ENCODE data around the gene CATSPERD.
"Not testable (repeated sequence)": the region's sequence is repeated elsewhere in the genome, so short reads cannot be mapped to it uniquely, and the experiment has no call there.

The CATSPERD gene

DNA sequence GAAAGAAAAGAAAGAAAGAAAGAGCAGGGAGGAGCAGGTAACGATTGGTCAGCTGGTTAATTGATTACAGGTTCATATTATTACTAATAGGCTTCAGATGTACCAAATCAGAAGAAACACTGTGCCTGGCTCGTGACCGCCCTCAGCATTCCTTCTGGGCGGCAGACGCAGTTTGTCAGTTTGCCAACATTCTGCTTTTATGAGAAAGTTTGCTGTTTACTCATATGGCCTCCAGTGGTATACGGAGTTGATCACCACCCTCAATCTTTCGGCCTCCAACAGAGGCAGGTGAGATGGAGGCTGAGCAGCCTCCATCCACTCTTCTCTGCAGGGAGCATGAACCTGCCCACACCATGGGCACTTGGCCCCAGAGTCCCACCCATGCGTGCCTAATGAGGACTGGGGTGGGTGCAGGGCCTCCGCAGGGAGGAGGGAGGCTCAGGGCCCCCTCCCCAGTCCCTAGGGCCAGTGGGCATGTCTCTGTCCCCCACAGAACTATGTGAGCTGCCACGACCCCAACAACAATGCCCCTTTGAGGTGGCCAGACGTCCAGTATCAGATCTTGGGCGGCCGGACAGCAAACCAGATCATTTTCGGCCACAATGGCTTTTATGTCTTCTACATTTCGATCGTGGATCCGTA is 55.4 kb downstream of the CATSPERD start:
- Histone ChIP-seq H3K9ac (ENCODE audit: low read length) (no peak overlapping the region), H4K8ac (ENCODE audit: low read depth, low read length) (no peak overlapping the region), H2AFZ (ENCODE audit: insufficient read depth, low read length, poor library complexity) (no peak overlapping the region), H3K27me3 (ENCODE audit: insufficient read depth, low read length) (peaks cover 2% of the 10 kb centered on the region), H3K23ac (ENCODE audit: low read length) (no peak overlapping the region), H3K79me2 (ENCODE audit: control insufficient read depth, insufficient read depth, low read length, poor library complexity) (no peaks in the 10 kb centered on the region), H3K4me1 (ENCODE audit: control insufficient read depth in 1 of 2, insufficient read depth in 2 of 2, low read length in 2 of 2) (no peaks in the 10 kb centered on the region), H3K4ac (ENCODE audit: low read depth, low read length) (no peak overlapping the region), H2BK120ac (ENCODE audit: insufficient read depth, low read length, poor library complexity) (no peak overlapping the region), H3K9me3 (ENCODE audit: insufficient read depth, low read depth, low read length) (peaks cover 2% of the 10 kb centered on the region), H4K91ac (ENCODE audit: low read depth, low read length) (no peak overlapping the region), H3K36me3 (ENCODE audit: control insufficient read depth in 1 of 2, insufficient read depth in 2 of 2, low read length in 2 of 2) (no peaks in the 10 kb centered on the region), H2AK5ac (ENCODE audit: low read length) (no peak overlapping the region), H2BK12ac (ENCODE audit: low read length) (no peak overlapping the region), H3K79me1 (ENCODE audit: low read length) (no peaks in the 10 kb centered on the region), H3K4me2 (ENCODE audit: low read length) (no peak overlapping the region), H3K14ac (ENCODE audit: low read length) (no peak overlapping the region), H2BK5ac (ENCODE audit: low read depth, low read length, poor library complexity) (no peak overlapping the region), H3K27ac (ENCODE audit: low read depth, low read length) (no peak overlapping the region), H4K12ac (ENCODE audit: low read depth, low read length) (no peak overlapping the region), H3K4me3 (ENCODE audit: low read depth, low read length) (no peak overlapping the region), H3K18ac (ENCODE audit: low read length) (no peak overlapping the region)
- DNase-seq, result peak; percentile 41 to 75
- WGBS (ENCODE audit: extremely low coverage, insufficient coverage, insufficient read length), result no CpG with 5 or more reads among the region's 17 CpGs

DNA sequence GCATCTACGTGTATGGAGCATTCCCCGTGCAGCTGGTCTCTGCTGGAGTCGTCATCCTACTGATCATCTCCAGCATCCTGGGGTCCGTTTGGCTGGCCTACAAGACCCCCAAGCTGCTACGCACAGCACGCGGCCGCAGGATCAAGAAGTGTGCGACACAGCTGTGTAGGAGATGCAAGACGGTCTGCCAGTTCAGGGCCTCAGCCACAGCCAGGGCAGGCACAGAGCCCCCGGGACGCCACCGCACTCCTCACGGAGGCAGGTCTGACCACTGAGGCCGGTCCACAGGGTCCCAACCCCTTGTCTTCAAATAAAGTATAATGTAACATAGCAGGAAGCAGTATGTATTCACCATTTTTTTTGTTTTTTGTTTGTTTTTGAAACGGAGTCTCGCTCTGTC is 58.0 kb downstream of the CATSPERD start:
- H3K9ac ChIP-seq (ENCODE audit: low read length), result no peak overlapping the region
- H3K79me2 ChIP-seq (ENCODE audit: control insufficient read depth, insufficient read depth, low read length, poor library complexity), result no peaks in the 10 kb centered on the region
- no peak overlapping the region for H2AFZ ChIP-seq (ENCODE audit: insufficient read depth, low read length, poor library complexity)
- no peak overlapping the region for H3K14ac ChIP-seq (ENCODE audit: low read length)
- H2BK12ac ChIP-seq (ENCODE audit: low read length), result no peak overlapping the region
- no peaks in the 10 kb centered on the region for H3K4me1 ChIP-seq (ENCODE audit: control insufficient read depth in 1 of 2, insufficient read depth in 2 of 2, low read length in 2 of 2)
- no peak overlapping the region for H2AK5ac ChIP-seq (ENCODE audit: low read length)
- no peak overlapping the region for H3K4me2 ChIP-seq (ENCODE audit: low read length)
- peaks cover 0 to 2% of the 10 kb centered on the region in 2 experiments for H3K36me3 ChIP-seq (ENCODE audit: control insufficient read depth in 1 of 2, insufficient read depth in 2 of 2, low read length in 2 of 2)
- DNase-seq, result no peak
- no peak overlapping the region for H4K91ac ChIP-seq (ENCODE audit: low read depth, low read length)
- no peak overlapping the region for H3K27ac ChIP-seq (ENCODE audit: low read depth, low read length)
- no peak overlapping the region for H3K4ac ChIP-seq (ENCODE audit: low read depth, low read length)
- no peak overlapping the region for H2BK120ac ChIP-seq (ENCODE audit: insufficient read depth, low read length, poor library complexity)
- no peak overlapping the region for H2BK5ac ChIP-seq (ENCODE audit: low read depth, low read length, poor library complexity)
- no peak overlapping the region for H3K23ac ChIP-seq (ENCODE audit: low read length)
- H3K4me3 ChIP-seq (ENCODE audit: low read depth, low read length), result no peak overlapping the region
- H3K9me3 ChIP-seq (ENCODE audit: insufficient read depth, low read depth, low read length), result peaks cover 2% of the 10 kb centered on the region
- H3K18ac ChIP-seq (ENCODE audit: low read length), result no peak overlapping the region
- H3K79me1 ChIP-seq (ENCODE audit: low read length), result no peaks in the 10 kb centered on the region
- no CpG with 5 or more reads among the region's 17 CpGs for whole genome bisulfite sequencing (ENCODE audit: extremely low coverage, insufficient coverage, insufficient read length)
- no peak overlapping the region for H4K12ac ChIP-seq (ENCODE audit: low read depth, low read length)
- H4K8ac ChIP-seq (ENCODE audit: low read depth, low read length), result no peak overlapping the region
- H3K27me3 ChIP-seq (ENCODE audit: insufficient read depth, low read length), result peaks cover 2% of the 10 kb centered on the region

DNA sequence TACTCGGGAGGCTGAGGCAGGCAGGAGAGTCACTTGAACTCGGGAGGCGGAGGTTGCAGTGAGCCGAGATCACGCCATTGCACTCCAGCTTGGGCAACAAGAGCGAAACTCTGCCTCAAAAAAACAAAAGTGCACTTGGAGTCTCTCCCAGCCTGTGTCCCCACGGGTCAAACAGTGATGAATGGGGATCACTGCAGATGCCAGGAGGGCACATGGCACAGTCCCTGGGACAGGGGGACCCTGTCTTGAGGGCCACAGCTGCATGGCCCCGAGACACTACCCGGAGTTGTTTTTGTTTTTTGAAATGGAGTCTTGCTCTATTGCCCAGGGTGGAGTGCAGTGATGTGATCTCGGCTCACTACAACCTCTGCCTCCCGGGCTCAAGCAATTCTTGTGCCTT is 60.5 kb downstream of the CATSPERD start:
- H3K79me1 ChIP-seq (ENCODE audit: low read length); H3K23ac ChIP-seq (ENCODE audit: low read length); H3K18ac ChIP-seq (ENCODE audit: low read length); DNase-seq; H3K4me3 ChIP-seq (ENCODE audit: low read depth, low read length); H3K9me3 ChIP-seq (ENCODE audit: insufficient read depth, low read depth, low read length); H4K12ac ChIP-seq (ENCODE audit: low read depth, low read length); H3K4me2 ChIP-seq (ENCODE audit: low read length); H3K79me2 ChIP-seq (ENCODE audit: control insufficient read depth, insufficient read depth, low read length, poor library complexity); H3K27me3 ChIP-seq (ENCODE audit: insufficient read depth, low read length); H3K4ac ChIP-seq (ENCODE audit: low read depth, low read length); H2AK5ac ChIP-seq (ENCODE audit: low read length); H3K9ac ChIP-seq (ENCODE audit: low read length); H2BK120ac ChIP-seq (ENCODE audit: insufficient read depth, low read length, poor library complexity); H3K14ac ChIP-seq (ENCODE audit: low read length); H3K27ac ChIP-seq (ENCODE audit: low read depth, low read length); H3K4me1 ChIP-seq (ENCODE audit: control insufficient read depth in 1 of 2, insufficient read depth in 2 of 2, low read length in 2 of 2); H4K8ac ChIP-seq (ENCODE audit: low read depth, low read length); H2BK12ac ChIP-seq (ENCODE audit: low read length); H4K91ac ChIP-seq (ENCODE audit: low read depth, low read length); H2BK5ac ChIP-seq (ENCODE audit: low read depth, low read length, poor library complexity); H2AFZ ChIP-seq (ENCODE audit: insufficient read depth, low read length, poor library complexity): not testable (repeated sequence)
- peaks cover 19 to 21% of the 10 kb centered on the region in 2 experiments for H3K36me3 ChIP-seq (ENCODE audit: control insufficient read depth in 1 of 2, insufficient read depth in 2 of 2, low read length in 2 of 2)
- WGBS (ENCODE audit: extremely low coverage, insufficient coverage, insufficient read length), result no CpG with 5 or more reads among the region's 11 CpGs

DNA sequence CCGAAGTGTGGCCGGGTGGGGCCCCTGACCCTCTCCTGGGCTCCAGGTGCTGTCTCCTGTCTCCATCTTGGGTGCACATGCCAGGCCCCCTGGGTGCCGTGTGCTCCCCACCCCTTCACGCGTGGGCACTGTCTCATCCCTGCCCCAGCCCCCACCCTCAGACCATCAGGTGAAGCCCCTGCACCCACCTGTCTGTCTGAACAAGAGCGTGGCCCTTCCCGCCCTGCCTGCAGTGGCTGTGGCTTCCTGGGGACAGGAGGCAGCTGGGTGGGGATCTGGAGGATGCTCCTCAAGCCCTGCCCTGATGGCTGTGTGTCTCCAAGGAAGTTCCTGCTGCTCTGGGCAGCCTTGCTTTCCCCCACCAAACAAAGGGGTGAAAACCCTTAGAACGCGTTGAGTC is 61.9 kb downstream of the CATSPERD start:
- no peak overlapping the region for H3K4me2 ChIP-seq (ENCODE audit: low read length)
- no peak overlapping the region for H2BK5ac ChIP-seq (ENCODE audit: low read depth, low read length, poor library complexity)
- H3K9me3 ChIP-seq (ENCODE audit: insufficient read depth, low read depth, low read length), result peaks cover 6% of the 10 kb centered on the region

More for the DNA sequence above, 61.9 kb downstream of the CATSPERD start:
- Histone ChIP-seq H3K4ac (ENCODE audit: low read depth, low read length) (no peak overlapping the region), H3K27ac (ENCODE audit: low read depth, low read length) (no peak overlapping the region), H2AFZ (ENCODE audit: insufficient read depth, low read length, poor library complexity) (no peak overlapping the region), H3K4me3 (ENCODE audit: low read depth, low read length) (no peak overlapping the region), H3K9ac (ENCODE audit: low read length) (no peak overlapping the region), H4K8ac (ENCODE audit: low read depth, low read length) (no peak overlapping the region), H3K36me3 (ENCODE audit: control insufficient read depth in 1 of 2, insufficient read depth in 2 of 2, low read length in 2 of 2) (peaks cover 33 to 35% of the 10 kb centered on the region in 2 experiments), H3K79me2 (ENCODE audit: control insufficient read depth, insufficient read depth, low read length, poor library complexity) (no peaks in the 10 kb centered on the region), H3K18ac (ENCODE audit: low read length) (no peak overlapping the region), H3K4me1 (ENCODE audit: control insufficient read depth in 1 of 2, insufficient read depth in 2 of 2, low read length in 2 of 2) (no peaks in the 10 kb centered on the region), H2BK120ac (ENCODE audit: insufficient read depth, low read length, poor library complexity) (no peak overlapping the region), H3K27me3 (ENCODE audit: insufficient read depth, low read length) (peaks cover 2% of the 10 kb centered on the region), H3K14ac (ENCODE audit: low read length) (no peak overlapping the region), H4K12ac (ENCODE audit: low read depth, low read length) (no peak overlapping the region), H3K79me1 (ENCODE audit: low read length) (no peaks in the 10 kb centered on the region), H2BK12ac (ENCODE audit: low read length) (no peak overlapping the region), H2AK5ac (ENCODE audit: low read length) (no peak overlapping the region), H4K91ac (ENCODE audit: low read depth, low read length) (no peak overlapping the region), H3K23ac (ENCODE audit: low read length) (no peak overlapping the region)
- DNase-seq, result no peak
- WGBS (ENCODE audit: extremely low coverage, insufficient coverage, insufficient read length), result no CpG with 5 or more reads among the region's 9 CpGs

All from trophoblast cell (in vitro differentiated cells and primary cell).